T-helper 2 cell treated with Interferon-gamma antibody and Interleukin-4, amounts not matched to agents 100 ng/mL and 5 ng/mL, for 36 hours (primary cell): ENCODE measurements around the gene SLC25A22. TPM values are rescaled to one million over a fixed set of nuclear protein-coding genes. Genes with fewer than 3 reads are reported as not detected.

Experiments
- intact Hi-C: fragments of 100-400 bp; cut with micrococcal nuclease; formaldehyde crosslinking; loops from one replicate; pipeline ENCODE4 v1.15.1; 2023
- total RNA-seq: library from RNA; stranded (reverse); gene quantifications from 2 replicates; pipeline ENCODE4 v1.2.3, GENCODE V29; 2022

SLC25A22 gene
- total RNA-seq, 1 donor from 2014 or later, result 57.4 TPM

DNA sequence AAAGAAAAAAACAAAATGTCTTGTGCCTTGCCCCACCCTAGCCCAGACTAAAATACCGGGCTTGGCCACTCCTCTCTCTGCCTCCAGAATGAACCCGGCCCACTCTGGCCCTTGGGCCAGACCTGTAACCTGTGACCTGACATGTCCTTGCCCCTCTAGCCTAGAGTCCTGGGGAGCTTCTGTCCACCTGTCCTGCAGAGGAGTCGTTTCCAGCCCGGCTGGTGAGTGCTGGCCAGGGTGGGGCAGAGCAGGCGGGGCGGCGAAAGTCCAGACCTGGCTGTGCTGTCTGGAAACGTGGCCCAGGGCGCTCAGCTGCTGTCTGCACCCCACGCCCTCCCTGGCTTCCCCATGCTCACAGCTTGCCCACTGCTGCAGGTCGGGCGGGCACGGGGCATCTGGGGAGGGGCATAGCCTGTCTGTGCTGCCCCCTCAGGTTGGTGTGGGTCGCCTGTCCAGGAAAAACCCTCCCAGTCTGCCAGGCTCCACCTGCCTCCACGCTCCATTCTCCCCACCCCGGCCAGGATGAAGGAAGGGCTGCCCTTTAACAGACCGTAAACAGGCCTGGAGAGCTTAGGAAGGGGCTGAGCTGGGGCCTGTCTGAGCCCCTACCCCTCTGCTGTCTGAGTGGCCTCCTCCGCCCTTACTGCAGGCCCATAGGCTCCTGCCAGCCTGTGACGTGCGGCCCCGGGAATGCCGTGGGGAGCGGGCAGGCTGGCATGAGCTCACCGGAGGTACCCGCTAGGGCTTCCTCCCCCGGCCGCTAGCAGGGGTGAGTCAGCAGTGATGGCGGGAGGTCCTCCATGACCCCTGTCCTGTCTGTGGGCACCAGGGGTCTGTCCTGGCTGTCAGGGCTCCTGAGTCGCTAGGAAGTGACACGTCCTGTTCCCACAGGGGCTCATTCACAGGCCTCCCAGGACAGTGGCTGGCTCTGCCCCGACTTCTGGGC lies 36.6 kb upstream of the SLC25A22 start:
- intact Hi-C loops, result no loop called here

DNA sequence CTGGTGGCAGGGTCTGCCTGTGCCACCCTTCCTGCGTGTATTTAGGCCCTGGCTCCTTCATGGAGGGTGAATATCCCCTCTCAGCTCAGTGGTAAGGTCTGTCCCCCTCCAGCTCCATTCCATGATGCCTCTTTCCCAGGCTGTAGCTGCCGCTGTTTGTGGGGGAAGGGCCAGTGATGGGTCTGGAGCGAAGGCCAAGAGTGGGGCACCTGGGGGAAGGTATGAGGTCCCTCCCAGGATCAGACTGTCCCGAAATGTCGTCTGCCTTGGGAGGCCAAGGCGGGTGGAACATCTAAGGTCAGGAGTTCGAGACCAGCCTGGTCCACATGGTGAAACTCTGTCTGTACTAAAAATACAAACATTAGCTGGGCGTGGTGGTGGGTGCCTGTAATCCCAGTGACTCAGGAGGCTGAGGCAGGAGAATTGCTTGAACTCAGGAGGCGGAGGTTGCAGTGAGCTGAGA lies 35.8 kb upstream of the SLC25A22 start:
- intact Hi-C loops, result no loop called here

GRCh38 chr11:833114-833791 lies 35.2 kb upstream of the SLC25A22 start:
- intact Hi-C loops, result no loop called here

DNA sequence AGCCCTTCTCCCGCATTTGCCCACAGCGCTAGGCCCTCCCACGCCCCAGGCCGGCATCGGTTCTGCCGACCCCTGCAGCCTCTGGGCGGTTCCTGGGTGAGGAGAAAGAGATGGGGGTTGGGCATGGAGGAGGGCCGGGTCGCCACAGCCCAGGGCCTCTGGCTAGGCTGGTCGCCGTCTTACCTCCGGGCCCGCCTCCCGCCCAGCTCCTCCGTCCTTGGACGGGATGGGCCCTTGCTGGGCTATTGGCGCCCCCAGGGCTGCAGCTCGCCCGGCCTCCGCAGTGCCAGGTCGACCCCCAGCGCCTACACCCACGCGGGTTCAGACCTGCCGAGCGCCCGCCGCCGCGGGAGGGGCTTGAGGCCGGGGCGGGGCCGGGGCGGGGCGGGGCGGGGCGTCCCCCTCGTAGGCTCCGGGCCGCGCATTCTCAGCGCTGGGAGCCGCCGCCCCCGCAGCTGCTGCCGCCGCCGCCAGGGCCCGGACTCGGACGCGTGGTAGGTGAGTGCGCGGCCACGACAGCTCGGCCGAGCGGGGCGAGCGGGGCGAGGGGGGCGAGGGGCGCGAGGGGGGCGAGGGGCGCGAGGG lies 34.5 kb upstream of the SLC25A22 start, which contains the start of gene CD151:
TSS of gene CD151 (plus strand) at position 424 of the 585 bp plus-strand sequence. CDS start 3,118 bp downstream, outside the sequence.
- intact Hi-C loops, result no loop called here

DNA sequence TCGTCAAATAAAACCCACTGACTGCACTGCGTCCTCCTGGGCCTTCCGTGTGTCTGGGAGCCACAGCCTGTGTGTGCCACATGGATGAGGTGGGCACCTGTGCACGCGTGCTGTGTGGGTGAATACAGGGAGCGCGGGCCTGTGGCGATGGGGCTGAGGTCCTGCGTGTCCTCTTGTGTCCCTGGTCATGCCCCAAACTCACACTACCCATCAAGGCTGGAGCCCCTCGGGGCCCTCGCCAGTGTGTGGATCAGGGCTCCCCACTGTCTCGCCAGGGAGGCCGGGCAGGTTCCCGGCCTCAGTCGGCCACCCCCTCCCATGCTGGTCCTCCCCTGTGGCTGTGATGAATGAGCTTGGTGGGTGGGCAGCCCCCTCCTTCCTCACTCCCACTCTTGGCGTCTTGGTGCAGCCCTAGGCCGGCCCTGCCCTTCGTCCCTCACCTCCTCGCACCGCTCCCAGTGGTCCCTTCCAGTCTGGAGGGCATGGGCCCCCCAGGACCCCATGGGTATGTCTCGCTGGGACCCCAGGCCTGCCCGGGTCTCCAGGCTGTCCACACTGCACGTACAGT lies 34.0 kb upstream of the SLC25A22 start:
- intact Hi-C loops, result no loop called here

DNA sequence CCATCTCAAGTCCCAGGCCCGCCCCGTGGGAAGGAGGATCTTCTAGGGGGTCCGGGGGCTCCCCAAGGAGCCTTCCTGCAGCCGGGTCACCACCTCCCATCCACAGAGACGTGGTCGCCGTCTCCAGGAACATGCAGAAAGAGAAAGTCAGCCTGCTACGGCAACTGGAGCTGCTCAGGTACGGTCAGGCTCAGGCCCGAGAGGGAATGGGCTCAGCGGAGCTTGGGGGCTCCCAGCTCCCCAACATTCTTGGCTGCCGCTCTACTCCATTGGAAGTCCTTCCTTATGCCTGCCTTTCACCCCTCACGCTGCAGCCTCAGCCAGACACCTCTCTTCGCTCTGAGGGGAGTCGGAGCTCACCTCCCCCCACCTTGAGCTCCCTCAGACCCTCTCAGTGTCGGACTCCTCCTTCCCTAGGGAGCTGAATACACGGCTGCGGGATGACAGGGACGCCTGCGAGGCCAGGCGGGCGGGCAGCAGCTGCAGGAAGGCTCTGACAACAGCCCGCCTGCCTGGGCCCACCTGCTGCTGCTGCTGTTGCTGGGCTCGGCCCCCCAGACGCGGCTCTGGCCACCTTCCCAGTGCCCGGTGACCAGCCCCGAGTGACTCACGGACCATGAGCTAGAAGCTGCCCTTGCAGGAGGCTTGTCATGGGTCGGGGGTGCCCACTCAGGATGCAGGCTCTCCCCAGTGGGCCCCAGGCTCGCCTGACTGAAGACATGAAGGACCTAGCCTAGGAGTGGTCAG lies 33.2 kb upstream of the SLC25A22 start:
- intact Hi-C loops, result no loop called here

- intact Hi-C loops, result loop anchor here (1.0 kb wide), 1 partner anchor 11 kb away; no protein-coding TSS in a partner anchor
Measured at GRCh38 chr11:830295-831117, 32.4 kb upstream of the SLC25A22 start.

DNA sequence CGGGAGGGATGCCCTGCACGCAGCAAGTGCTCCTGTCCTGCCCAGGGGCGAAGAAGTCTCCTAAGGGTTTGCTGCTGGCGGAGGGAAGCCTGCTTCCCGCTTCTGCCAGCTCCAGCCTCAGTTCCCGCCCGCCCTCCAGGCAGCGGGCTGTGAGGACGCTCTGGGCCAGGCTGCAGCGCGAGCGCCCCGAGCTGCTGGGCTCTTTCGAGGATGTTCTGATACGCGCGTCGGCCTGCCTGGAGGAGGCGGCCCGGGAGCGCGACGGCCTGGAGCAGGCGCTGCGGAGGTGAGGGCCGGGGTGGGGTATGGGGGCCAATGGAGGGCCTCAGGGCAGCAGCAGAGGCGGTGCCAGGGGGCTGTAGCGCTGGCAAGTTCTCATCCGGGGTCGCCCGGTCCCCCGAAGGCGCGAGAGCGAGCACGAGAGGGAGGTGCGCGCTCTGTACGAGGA lies 31.8 kb upstream of the SLC25A22 start:
- intact Hi-C loops, result loop anchor here (1.0 kb wide), 1 partner anchor 11 kb away; no protein-coding TSS in a partner anchor

- intact Hi-C loops, result no loop called here
Measured at GRCh38 chr11:829176-829846, 31.2 kb upstream of the SLC25A22 start.

- intact Hi-C loops, result no loop called here
Measured at GRCh38 chr11:828506-829175, 30.6 kb upstream of the SLC25A22 start.

DNA sequence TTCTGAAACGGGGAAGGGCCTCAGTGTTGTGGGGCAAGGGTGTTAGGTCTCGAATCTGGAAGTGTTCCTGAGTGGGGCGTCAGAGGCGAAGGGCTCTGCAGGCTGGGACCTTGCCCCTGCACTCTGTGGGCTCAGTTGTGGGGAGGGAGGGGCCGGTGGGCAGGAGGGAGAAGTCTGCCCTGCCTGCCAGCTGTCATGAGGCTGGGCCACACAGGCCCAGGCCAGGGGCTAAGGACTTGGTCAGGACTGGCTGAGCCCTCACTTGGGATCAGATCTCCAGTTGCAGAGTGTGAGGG lies 29.8 kb upstream of the SLC25A22 start, which contains the start of gene CRACR2B:
TSS of gene CRACR2B (plus strand) at position 23 of the 296 bp plus-strand sequence. CDS start 689 bp downstream, outside the sequence.
- intact Hi-C loops, result no loop called here

DNA sequence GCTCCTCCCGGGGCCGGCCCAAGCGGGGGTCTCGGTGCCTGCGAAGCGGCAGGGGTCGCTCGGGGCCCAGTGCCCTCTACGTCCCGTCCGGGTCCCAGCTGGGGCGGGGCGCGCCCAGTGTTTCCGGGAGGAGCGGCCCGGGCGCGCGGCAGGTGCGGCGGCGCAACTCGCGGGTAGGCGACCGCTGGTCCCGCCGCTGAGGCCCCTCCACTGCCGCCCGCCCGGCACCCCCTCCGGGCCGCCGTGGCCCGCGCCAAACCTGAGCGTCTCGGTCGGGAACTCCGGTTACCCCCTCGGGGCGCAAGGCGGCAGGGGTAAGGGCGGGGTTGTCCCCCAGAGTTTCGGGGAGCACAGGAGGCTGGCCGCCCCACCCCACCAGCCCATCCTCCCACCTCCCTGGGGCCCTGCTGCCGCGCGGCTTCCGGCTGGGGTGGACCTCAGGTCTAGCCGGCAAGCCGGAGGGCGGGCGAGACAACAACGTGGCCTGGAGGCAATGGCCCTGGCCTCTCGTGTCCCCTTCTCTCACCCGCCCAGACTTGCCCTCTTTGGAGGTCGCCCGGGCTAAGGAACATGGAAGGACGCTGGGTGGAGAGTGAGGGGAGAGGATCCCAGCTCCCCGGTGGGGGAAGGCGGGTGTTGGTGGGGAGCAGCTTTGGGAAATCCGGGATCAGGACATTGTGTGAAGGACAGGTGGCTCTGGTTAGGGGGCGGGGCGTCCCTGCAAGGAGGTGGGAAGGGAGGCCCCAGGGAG lies 29.2 kb upstream of the SLC25A22 start:
- intact Hi-C loops, result no loop called here

DNA sequence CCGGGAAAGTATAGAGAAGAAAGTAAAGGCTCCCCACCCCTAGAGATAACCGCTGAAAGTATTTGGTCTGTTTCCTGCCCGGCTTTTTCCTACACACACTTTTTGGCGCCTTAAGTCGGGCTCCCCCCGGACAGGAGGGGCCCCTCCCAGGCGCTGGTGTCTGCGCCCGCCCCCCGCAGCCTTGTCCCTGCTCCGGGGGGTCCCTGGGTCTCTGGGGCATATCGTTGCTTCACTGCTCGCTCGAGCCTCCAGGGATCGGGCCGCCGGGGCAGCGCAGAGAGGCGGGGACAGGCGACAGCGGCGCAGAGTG lies 28.7 kb upstream of the SLC25A22 start:
- intact Hi-C loops, result no loop called here

DNA sequence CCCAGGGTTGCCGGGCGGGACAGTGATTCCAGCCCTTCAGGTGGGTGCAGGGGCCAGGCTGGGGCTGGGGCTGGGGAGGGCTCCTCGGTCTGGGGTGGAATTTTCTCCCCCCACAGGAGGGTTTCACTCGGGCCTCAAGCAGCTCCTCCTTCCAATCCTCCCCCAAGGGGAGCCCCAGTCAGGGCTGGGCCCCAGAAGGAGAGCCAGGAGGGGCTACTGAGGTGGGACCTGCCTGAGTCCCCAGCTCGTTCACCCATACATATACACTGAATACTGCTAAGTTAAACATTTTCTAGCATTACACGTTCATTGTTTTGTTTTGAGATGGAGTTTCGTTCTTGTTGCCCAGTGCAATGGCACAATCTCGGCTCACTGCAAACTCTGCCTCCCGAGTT lies 28.1 kb upstream of the SLC25A22 start:
- intact Hi-C loops, result no loop called here

DNA sequence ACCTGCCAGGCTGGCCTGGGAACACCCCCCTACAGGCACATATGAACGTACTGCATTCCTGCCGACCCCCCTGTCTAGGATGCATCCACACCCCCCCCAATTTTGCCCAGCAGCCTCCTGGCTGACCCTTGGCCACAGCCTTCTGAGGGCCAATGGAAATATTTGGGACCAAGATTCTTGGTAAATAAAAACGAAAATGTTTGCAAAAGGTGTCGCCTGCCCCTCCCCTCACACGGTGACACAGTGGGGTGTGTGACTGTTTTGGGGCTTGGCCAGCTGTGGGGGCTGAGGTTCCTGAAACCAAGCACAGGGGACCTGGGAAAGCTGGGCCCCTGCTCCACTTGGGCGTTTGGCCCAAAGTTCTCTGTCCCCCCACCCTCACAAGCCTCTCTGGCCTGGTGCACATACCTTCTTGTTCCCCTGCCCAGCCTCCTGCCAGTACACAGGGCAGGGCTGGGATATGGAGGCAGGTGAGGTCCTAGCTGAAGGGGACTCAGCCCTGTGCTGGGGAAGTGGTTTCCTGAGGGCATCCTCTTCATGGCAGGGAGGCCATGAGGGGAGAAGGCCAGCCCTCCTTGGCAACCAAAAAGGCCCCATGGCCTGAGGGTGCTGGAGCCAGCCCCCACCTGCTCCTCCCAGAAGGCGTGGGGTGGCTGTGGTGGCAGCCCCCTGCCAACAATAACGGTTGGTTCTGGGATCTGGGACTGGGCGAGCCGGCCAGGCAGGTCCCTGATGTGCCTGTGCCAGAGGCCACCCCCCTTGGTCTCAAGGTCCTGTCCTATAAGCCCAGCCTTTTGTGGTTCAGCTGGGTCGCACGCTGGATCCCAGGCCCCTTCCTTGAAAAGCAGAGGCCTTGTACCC lies 27.5 kb upstream of the SLC25A22 start:
- intact Hi-C loops, result no loop called here

GRCh38 chr11:824942-825341 lies 26.9 kb upstream of the SLC25A22 start:
- intact Hi-C loops, result no loop called here

DNA sequence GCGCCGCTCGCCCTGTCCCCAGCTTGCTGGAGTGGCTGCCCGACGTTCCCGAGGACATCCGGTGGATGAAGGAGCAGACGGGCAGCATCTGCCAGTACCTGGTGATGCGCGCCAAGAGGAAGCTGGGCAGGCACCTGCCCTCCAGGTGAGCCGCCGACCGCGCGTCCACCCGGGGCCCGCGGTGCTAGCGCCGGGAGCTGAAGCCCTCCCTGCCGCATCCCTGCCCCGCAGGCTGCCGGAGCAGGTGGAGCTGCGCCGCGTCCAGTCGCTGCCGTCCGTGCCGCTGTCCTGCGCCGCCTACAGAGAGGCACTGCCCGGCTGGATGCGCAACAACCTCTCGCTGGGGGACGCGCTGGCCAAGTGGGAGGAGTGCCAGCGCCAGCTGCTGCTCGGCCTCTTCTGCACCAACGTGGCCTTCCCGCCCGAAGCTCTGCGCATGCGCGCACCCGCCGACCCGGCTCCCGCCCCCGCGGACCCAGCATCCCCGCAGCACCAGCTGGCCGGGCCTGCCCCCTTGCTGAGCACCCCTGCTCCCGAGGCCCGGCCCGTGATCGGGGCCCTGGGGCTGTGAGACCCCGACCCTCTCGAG lies 26.3 kb upstream of the SLC25A22 start:
- intact Hi-C loops, result no loop called here
